ENCODE measurements around the gene NEFH. TPM values are rescaled to one million over a fixed set of nuclear protein-coding genes. Genes with fewer than 3 reads are reported as not detected.

The NEFH gene
- polyA plus RNA-seq, 2 of the 4 experiments (the other 2 are of a cell fraction): 0.06 to 0.23 TPM

DNA sequence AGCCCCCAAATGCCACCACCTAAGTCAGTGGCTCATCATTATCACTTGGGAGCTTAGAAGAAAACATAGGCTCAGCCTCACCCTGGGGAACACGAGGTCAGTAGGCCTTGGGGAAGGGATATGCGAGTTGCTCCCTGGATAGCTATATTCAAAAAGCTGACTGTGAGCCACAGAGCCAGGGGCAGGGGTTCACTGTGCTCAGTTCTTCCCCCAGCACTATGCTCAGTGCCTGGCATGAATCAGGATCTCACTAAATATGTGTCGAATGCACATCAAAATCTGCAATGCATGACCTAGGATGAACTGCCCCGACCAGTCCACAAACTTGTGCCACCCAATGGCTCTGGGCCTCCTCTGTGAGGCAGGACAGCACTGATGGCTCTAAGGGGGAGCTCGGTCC is 38.4 kb downstream of the NEFH start (continued):
- TF ChIP-seq SREBF2 (IDR thresholded peaks at IDR 0.05): no peak
- TF ChIP-seq CHD2 (IDR thresholded peaks at IDR 0.05; ENCODE audit: low read length, partially characterized antibody): no peak
- TF ChIP-seq MYC (IDR thresholded peaks at IDR 0.05; ENCODE audit: borderline replicate concordance, low read length): no peak
- no peak for TF ChIP-seq EHF (CRISPR knock-in tag; IDR thresholded peaks at IDR 0.05)
- no peak for TF ChIP-seq ESRRA (IDR thresholded peaks at IDR 0.05; ENCODE audit: borderline replicate concordance, low read length)
- TF ChIP-seq, protein P1, sequence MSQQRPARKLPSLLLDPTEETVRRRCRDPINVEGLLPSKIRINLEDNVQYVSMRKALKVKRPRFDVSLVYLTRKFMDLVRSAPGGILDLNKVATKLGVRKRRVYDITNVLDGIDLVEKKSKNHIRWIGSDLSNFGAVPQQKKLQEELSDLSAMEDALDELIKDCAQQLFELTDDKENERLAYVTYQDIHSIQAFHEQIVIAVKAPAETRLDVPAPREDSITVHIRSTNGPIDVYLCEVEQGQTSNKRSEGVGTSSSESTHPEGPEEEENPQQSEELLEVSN (IDR thresholded peaks at IDR 0.05; ENCODE audit: borderline replicate concordance, low read depth): no peak
- TF ChIP-seq ZC3H11A (IDR thresholded peaks at IDR 0.05): no peak
- TF ChIP-seq RFX5 (IDR thresholded peaks at IDR 0.05): no peak
- TF ChIP-seq SMC3 (IDR thresholded peaks at IDR 0.05): no peak

DNA sequence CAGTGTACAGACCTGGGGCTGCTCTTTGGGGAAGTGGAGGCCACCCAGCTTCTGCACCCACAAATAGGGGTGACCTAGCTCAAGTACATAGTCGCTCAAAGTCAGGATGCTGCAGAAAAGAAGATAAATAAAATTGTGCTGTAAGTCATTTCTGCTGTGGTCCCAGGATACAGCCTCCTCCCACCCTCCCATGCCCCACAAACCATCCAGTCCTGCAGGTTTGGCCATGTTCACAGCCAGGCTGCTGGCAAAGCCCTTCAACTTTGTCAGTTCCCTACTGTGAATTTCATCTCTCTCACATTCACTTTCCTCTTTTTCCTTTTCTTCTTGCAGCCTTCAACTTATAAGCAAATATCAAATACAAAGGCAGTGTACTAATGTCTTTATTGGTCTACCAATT is 40.0 kb downstream of the NEFH start:
- no peak for TF ChIP-seq POLR2A (IDR thresholded peaks at IDR 0.05; ENCODE audit: low read length)
- TF ChIP-seq RAD21 (conservative IDR thresholded peaks at IDR 0.05 in 1 of 2, IDR thresholded peaks at IDR 0.05 in 1 of 2): no peak
- TF ChIP-seq CBX8 (IDR thresholded peaks at IDR 0.05): no peak
- no peak for DNase-seq (ENCODE audit: low read depth in 1 of 2, low spot score in 1 of 2)
- ATAC-seq: no peak
- 83% methylated on average over 1 of the region's 1 CpG for WGBS (ENCODE audit: missing lambda C conversion rate)
- Histone ChIP-seq H3K4me2 (no peak overlapping the region), H3K9me3 (no peaks in the 10 kb centered on the region), H3K27ac (no peak overlapping the region), H3K4me1 (no peaks in the 10 kb centered on the region; the same call in 2 of the 3 replicates), H3K4me3 (no peak overlapping the region)
- FAIRE-seq: no peak
- POLR2A ChIA-PET: no interaction called here
- CTCF ChIA-PET: no interaction called here

DNA sequence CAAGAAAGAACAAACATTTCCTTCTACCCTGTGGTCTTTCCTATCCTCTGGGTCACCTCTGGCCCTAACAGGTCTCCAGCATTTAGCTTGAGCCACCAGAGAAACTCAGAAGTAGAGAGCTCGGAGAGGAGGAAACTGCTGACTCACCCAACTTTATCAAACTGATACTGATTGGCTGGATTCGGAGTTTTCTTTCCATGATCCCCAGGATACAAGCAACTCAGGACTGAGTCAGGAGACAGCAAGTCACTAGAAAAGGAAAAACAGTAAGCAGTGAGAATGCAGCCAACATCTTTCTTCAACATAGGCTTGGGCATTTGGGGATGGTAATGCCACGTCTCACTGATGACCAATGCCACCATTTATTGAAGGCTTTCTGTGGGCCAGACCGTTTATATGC is 40.8 kb downstream of the NEFH start:
- TF ChIP-seq KDM1A (IDR thresholded peaks at IDR 0.05; ENCODE audit: low read depth): no peak
- peak; percentile 83 for TF ChIP-seq MAFK (IDR thresholded peaks at IDR 0.05; ENCODE audit: partially characterized antibody)
- TF ChIP-seq ZC3H11A (IDR thresholded peaks at IDR 0.05): no peak
- no peaks in the 10 kb centered on the region; the same call in 2 of the 3 replicates for H3K4me1 ChIP-seq
- 81% methylated on average over 4 of the region's 4 CpGs for WGBS (ENCODE audit: missing lambda C conversion rate)
- FAIRE-seq (no peak), ATAC-seq (no peak), DNase-seq (ENCODE audit: low read depth in 1 of 2, low spot score in 1 of 2) (peak in 1 of 2 experiments; percentile 14)
- no peaks in the 10 kb centered on the region for H3K9me3 ChIP-seq
- H3K4me2 ChIP-seq: no peak overlapping the region
- H3K27ac ChIP-seq: peak overlapping the region in 1 of 2 experiments; percentile 67; a peak in 2 of 6 replicates
- ChIA-PET CTCF (interaction anchor here (0.9 kb wide), 1 partner anchor 33 kb away, joined by 3 read pairs; the partner anchor contains the start of gene THOC5), POLR2A (no interaction called here)
- H3K4me3 ChIP-seq: no peak overlapping the region

DNA sequence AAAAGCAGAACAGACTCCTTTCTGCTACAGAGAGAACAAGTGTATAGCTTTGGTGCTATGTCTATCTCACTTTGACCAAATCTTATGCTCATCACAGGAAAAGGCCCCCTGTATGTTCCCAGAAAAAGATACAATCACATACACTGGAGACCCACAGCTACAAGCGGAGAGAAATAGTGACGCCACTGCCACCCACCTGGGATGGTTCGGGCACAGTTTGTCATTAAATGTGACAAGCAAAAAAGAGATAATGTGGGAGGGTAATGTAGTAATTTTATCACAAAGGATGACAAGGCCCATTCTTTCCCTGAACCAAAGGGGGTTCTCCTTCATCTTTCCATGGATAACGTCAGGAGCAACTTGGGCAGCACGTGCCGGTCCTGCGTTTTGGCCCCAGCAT is 41.5 kb downstream of the NEFH start:
- DNase-seq (ENCODE audit: low read depth in 1 of 2, low spot score in 1 of 2) (no peak), FAIRE-seq (no peak), ATAC-seq (no peak)
- CTCF ChIA-PET: no interaction called here
- no peak overlapping the region for H3K4me2 ChIP-seq
- H3K4me3 ChIP-seq: no peak overlapping the region
- no peak for TF ChIP-seq ZC3H11A (IDR thresholded peaks at IDR 0.05)
- TF ChIP-seq NFE2L2 (conservative IDR thresholded peaks at IDR 0.05; ENCODE audit: low read length): no peak
- no peak for TF ChIP-seq MYC (IDR thresholded peaks at IDR 0.05; ENCODE audit: borderline replicate concordance, low read length)
- TF ChIP-seq JUN (IDR thresholded peaks at IDR 0.05): no peak
- no peak for TF ChIP-seq EHMT2 (IDR thresholded peaks at IDR 0.05; ENCODE audit: low read depth)
- TF ChIP-seq FOXS1 (CRISPR knock-in tag; IDR thresholded peaks at IDR 0.05): no peak
- no peak for TF ChIP-seq ZFP36 (IDR thresholded peaks at IDR 0.05; ENCODE audit: borderline replicate concordance, partially characterized antibody)
- TF ChIP-seq HMGXB4 (CRISPR knock-in tag; IDR thresholded peaks at IDR 0.05; ENCODE audit: borderline replicate concordance): no peak
- TF ChIP-seq, protein P2, sequence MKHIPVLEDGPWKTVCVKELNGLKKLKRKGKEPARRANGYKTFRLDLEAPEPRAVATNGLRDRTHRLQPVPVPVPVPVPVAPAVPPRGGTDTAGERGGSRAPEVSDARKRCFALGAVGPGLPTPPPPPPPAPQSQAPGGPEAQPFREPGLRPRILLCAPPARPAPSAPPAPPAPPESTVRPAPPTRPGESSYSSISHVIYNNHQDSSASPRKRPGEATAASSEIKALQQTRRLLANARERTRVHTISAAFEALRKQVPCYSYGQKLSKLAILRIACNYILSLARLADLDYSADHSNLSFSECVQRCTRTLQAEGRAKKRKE (CRISPR knock-in tag; IDR thresholded peaks at IDR 0.05; ENCODE audit: low read depth): no peak
- TF ChIP-seq RAD21 (conservative IDR thresholded peaks at IDR 0.05 in 1 of 2, IDR thresholded peaks at IDR 0.05 in 1 of 2): no peak
- TF ChIP-seq SMC3 (IDR thresholded peaks at IDR 0.05): no peak
- TF ChIP-seq CBX8 (IDR thresholded peaks at IDR 0.05): no peak
- no peak for TF ChIP-seq PHF8 (IDR thresholded peaks at IDR 0.05; ENCODE audit: borderline replicate concordance, low read depth)
- 98% methylated on average over 7 of the region's 7 CpGs for WGBS (ENCODE audit: missing lambda C conversion rate)
- no peak overlapping the region for H3K27ac ChIP-seq
- POLR2A ChIA-PET: no interaction called here
- H3K4me1 ChIP-seq: no peaks in the 10 kb centered on the region; the same call in 2 of the 3 replicates
- no peaks in the 10 kb centered on the region for H3K9me3 ChIP-seq

Measured in A549 (cell line).